Right lobe of liver (tissue), 4 donors: ENCODE measurements around the gene SH3RF1.

ENCODE experiments used
- POLR2A ChIP-seq: fragments of 450-650 bp; IDR thresholded peaks from one replicate; pipeline ENCODE4 v1.6.1; 2017; ENCODE audit warnings: antibody characterized with exemption, mild to moderate bottlenecking
- TF ChIP-seq, protein P1 (sequence below), 4 donors: fragments of 200-600 bp in 3 of 4; fragments of 450-650 bp in 1 of 4; IDR thresholded peaks; one replicate each; pipeline versions ENCODE4 v1.5.1 to v1.8.0; 2016 to 2022; ENCODE audit warnings: antibody characterized with exemption in 4 of 4, mild to moderate bottlenecking in 2 of 4
- donor health status: DM: no; HTN: no; CAD: no.
- donor health status: DM: no; HTN: no; CAD: no.
- donor health status: DM: no; HTN: yes; CAD: no.

DNA sequence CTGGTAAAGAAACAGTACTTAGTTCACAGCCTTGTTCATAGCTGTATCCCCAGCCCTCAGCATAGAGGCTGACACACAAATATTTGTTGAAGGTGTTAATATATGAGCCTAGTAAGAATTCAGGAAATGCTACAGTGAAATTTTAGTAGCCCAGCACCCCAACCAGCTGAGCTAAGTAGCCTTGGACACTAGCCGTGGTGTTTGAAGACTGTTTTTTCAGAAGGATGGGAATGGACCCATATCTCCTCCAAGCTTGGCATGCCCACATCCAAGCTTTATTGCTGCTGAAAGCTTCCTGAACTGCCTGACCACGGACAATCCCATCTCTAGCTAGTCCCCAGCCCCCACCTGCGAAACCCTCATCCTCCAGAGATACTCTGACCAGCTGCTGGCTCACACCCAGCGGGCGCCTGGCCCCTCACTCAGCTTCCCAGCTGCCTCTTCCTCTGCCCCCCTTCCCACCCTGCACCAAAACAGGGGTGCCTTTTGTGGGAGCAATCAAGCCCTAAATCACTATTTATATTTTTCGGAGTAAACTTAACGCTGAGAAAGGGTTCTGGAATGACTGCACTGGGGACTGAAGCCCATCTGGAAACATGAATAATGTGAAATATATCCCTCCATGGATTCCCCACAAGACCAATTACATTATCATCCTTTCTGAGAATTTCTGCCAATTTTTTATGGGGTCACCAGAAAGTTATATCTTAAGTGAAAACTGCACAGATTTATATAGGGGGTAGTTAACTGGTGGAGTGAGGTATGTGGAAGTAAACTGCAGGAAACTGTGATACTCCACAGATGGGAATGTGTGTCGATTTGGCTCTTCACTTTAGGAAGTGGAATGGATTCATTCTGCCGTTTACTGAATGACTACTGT, 219.6 kb downstream of the SH3RF1 start:
- TF ChIP-seq, protein P1, sequence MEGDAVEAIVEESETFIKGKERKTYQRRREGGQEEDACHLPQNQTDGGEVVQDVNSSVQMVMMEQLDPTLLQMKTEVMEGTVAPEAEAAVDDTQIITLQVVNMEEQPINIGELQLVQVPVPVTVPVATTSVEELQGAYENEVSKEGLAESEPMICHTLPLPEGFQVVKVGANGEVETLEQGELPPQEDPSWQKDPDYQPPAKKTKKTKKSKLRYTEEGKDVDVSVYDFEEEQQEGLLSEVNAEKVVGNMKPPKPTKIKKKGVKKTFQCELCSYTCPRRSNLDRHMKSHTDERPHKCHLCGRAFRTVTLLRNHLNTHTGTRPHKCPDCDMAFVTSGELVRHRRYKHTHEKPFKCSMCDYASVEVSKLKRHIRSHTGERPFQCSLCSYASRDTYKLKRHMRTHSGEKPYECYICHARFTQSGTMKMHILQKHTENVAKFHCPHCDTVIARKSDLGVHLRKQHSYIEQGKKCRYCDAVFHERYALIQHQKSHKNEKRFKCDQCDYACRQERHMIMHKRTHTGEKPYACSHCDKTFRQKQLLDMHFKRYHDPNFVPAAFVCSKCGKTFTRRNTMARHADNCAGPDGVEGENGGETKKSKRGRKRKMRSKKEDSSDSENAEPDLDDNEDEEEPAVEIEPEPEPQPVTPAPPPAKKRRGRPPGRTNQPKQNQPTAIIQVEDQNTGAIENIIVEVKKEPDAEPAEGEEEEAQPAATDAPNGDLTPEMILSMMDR (IDR thresholded peaks at IDR 0.05), result no peak
- no peak for TF ChIP-seq POLR2A
